ENCODE results near the gene LHX4. TPM values are rescaled to one million over a fixed set of nuclear protein-coding genes. Genes with fewer than 3 reads are reported as not detected.

LHX4 gene
- total and polyA plus RNA-seq, 2 experiments from 2014 or later = 0.30 TPM; not detected in 1

- WGBS, 2 experiments (ENCODE audit: low coverage in 1 of 2, low lambda C conversion rate in 2 of 2, missing lambda C conversion rate in 2 of 2) = 85 to 87% methylated on average over 18 to 19 of the region's 19 CpGs
- H3K9me2 ChIP-seq (ENCODE audit: insufficient read depth) = no peaks in the 10 kb centered on the region
- no peak overlapping the region for H2AFZ ChIP-seq
- H3K27me3 ChIP-seq (replicated peaks; ENCODE audit: insufficient read depth) = no peaks in the 10 kb centered on the region
- no peak overlapping the region for H3K9ac ChIP-seq
- no peaks in the 10 kb centered on the region for H3K9me3 ChIP-seq (ENCODE audit: low read depth)
- no peaks in the 10 kb centered on the region for H3K4me1 ChIP-seq (ENCODE audit: insufficient read depth)
- in situ Hi-C loops (cut with MboI) = no loop called here
- H3K4me3 ChIP-seq = no peak overlapping the region
- DNase-seq = no peak
- no peaks in the 10 kb centered on the region for H4K20me1 ChIP-seq (ENCODE audit: insufficient read depth)
- TF ChIP-seq EZH2phosphoT487 (IDR thresholded peaks at IDR 0.05; ENCODE audit: insufficient read depth, low read depth) (no peak), EZH2 (IDR thresholded peaks at IDR 0.05; ENCODE audit: insufficient read depth, poor library complexity, severe bottlenecking) (no peak)
- H3K4me2 ChIP-seq (ENCODE audit: unreplicated experiment) = no peak overlapping the region
- no peak overlapping the region for H3K27ac ChIP-seq
- no peaks in the 10 kb centered on the region for H3F3A ChIP-seq (ENCODE audit: insufficient read depth)
- H3K36me3 ChIP-seq (ENCODE audit: low read depth) = peaks cover 12% of the 10 kb centered on the region
- no peaks in the 10 kb centered on the region for H3K79me2 ChIP-seq (ENCODE audit: insufficient read depth)
These were observed 35.4 kb upstream of the LHX4 start for GRCh38 chr1:180194546-180195207.

DNA sequence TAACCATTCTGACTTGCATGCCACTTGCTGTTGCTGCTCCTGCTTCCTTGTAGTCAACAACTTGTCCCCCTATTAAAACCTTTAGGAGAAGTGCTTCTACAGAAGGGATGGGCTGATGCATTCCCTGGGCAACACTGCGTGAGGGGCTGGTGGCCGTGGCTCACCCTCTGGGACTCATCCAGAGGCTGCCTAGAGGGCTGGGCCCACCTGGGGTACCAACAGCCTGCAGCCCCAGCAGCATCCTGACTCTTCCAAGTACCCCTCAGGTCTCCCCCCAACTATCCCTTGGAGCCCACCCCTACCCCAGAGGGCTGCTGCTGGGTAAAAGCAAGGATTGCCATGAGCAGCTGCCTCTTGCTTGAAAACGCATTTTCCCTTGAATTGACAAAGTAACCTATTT lies 34.7 kb upstream of the LHX4 start:
- no peak for TF ChIP-seq EZH2phosphoT487 (IDR thresholded peaks at IDR 0.05; ENCODE audit: insufficient read depth, low read depth)
- TF ChIP-seq EZH2 (IDR thresholded peaks at IDR 0.05; ENCODE audit: insufficient read depth, poor library complexity, severe bottlenecking) = no peak
- H3K27me3 ChIP-seq (replicated peaks; ENCODE audit: insufficient read depth) = no peaks in the 10 kb centered on the region
- DNase-seq = no peak
- H3K9me3 ChIP-seq (ENCODE audit: low read depth) = no peaks in the 10 kb centered on the region
- 91 to 93% methylated on average over 3 of the region's 3 CpGs for WGBS, 2 experiments (ENCODE audit: low coverage in 1 of 2, low lambda C conversion rate in 2 of 2, missing lambda C conversion rate in 2 of 2)
- no peaks in the 10 kb centered on the region for H3K4me1 ChIP-seq (ENCODE audit: insufficient read depth)
- H2AFZ ChIP-seq = no peak overlapping the region
- H3K27ac ChIP-seq = no peak overlapping the region
- H4K20me1 ChIP-seq (ENCODE audit: insufficient read depth) = no peaks in the 10 kb centered on the region
- in situ Hi-C loops (cut with MboI) = no loop called here
- peaks cover 7% of the 10 kb centered on the region; the same call in 1 of the 2 replicates for H3K36me3 ChIP-seq (ENCODE audit: low read depth)
- H3F3A ChIP-seq (ENCODE audit: insufficient read depth) = no peaks in the 10 kb centered on the region
- no peaks in the 10 kb centered on the region for H3K79me2 ChIP-seq (ENCODE audit: insufficient read depth)
- no peak overlapping the region for H3K9ac ChIP-seq
- no peak overlapping the region for H3K4me2 ChIP-seq (ENCODE audit: unreplicated experiment)
- no peaks in the 10 kb centered on the region for H3K9me2 ChIP-seq (ENCODE audit: insufficient read depth)
- no peak overlapping the region for H3K4me3 ChIP-seq

DNA sequence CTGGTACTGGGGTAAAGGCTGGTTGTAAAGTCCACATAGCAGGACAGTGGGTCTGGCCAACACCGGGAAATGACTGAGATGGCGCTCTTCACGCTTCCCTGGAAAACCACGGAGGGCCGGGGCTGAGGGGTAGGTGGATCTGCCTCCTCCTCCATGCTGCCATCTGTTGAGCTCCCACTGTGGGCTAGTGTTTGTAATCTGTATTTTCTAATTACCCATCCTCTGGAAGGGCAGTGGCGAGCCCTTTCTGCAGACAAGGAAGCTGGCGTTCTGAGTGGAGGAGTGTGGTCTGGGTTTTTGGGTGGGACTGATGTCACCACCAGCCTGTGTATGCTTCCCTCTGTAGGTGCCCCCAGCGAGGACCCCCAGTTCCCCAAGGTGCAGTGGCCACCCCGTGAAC lies 34.1 kb upstream of the LHX4 start:
- Histone ChIP-seq H3K9me2 (ENCODE audit: insufficient read depth) (no peaks in the 10 kb centered on the region), H3F3A (ENCODE audit: insufficient read depth) (no peaks in the 10 kb centered on the region), H3K9ac (no peak overlapping the region), H3K36me3 (ENCODE audit: low read depth) (peaks cover 1% of the 10 kb centered on the region; the same call in 1 of the 2 replicates), H3K4me1 (ENCODE audit: insufficient read depth) (no peaks in the 10 kb centered on the region), H3K79me2 (ENCODE audit: insufficient read depth) (no peaks in the 10 kb centered on the region), H4K20me1 (ENCODE audit: insufficient read depth) (no peaks in the 10 kb centered on the region), H3K4me2 (ENCODE audit: unreplicated experiment) (no peak overlapping the region), H2AFZ (no peak overlapping the region), H3K27ac (no peak overlapping the region), H3K27me3 (replicated peaks; ENCODE audit: insufficient read depth) (no peaks in the 10 kb centered on the region), H3K9me3 (ENCODE audit: low read depth) (no peaks in the 10 kb centered on the region), H3K4me3 (no peak overlapping the region)
- in situ Hi-C loops (cut with MboI) = no loop called here
- 92 to 93% methylated on average over 9 of the region's 9 CpGs for WGBS, 2 experiments (ENCODE audit: low coverage in 1 of 2, low lambda C conversion rate in 2 of 2, missing lambda C conversion rate in 2 of 2)
- DNase-seq = no peak
- TF ChIP-seq EZH2phosphoT487 (IDR thresholded peaks at IDR 0.05; ENCODE audit: insufficient read depth, low read depth) (no peak), EZH2 (IDR thresholded peaks at IDR 0.05; ENCODE audit: insufficient read depth, poor library complexity, severe bottlenecking) (no peak)

GRCh38 chr1:180196436-180197003 lies 33.5 kb upstream of the LHX4 start:
- no peaks in the 10 kb centered on the region for H3F3A ChIP-seq (ENCODE audit: insufficient read depth)
- WGBS, 2 experiments (ENCODE audit: low coverage in 1 of 2, low lambda C conversion rate in 2 of 2, missing lambda C conversion rate in 2 of 2) = 87 to 91% methylated on average over 17 of the region's 17 CpGs
- H3K9me2 ChIP-seq (ENCODE audit: insufficient read depth) = no peaks in the 10 kb centered on the region
- no peak for DNase-seq
- H3K36me3 ChIP-seq (ENCODE audit: low read depth) = no peaks in the 10 kb centered on the region; the same call in 1 of the 2 replicates
- no peaks in the 10 kb centered on the region for H4K20me1 ChIP-seq (ENCODE audit: insufficient read depth)
- no peaks in the 10 kb centered on the region for H3K27me3 ChIP-seq (replicated peaks; ENCODE audit: insufficient read depth)
- no peak overlapping the region for H3K4me2 ChIP-seq (ENCODE audit: unreplicated experiment)
- H3K79me2 ChIP-seq (ENCODE audit: insufficient read depth) = no peaks in the 10 kb centered on the region
- no peaks in the 10 kb centered on the region for H3K9me3 ChIP-seq (ENCODE audit: low read depth)
- no peak overlapping the region for H3K4me3 ChIP-seq
- no peak overlapping the region for H3K9ac ChIP-seq
- no peaks in the 10 kb centered on the region for H3K4me1 ChIP-seq (ENCODE audit: insufficient read depth)
- no peak overlapping the region for H2AFZ ChIP-seq
- TF ChIP-seq EZH2phosphoT487 (IDR thresholded peaks at IDR 0.05; ENCODE audit: insufficient read depth, low read depth) (no peak), EZH2 (IDR thresholded peaks at IDR 0.05; ENCODE audit: insufficient read depth, poor library complexity, severe bottlenecking) (no peak)
- H3K27ac ChIP-seq = no peak overlapping the region
- in situ Hi-C loops (cut with MboI) = no loop called here
